Measurements from ENCODE around the gene NAV2.

DNA sequence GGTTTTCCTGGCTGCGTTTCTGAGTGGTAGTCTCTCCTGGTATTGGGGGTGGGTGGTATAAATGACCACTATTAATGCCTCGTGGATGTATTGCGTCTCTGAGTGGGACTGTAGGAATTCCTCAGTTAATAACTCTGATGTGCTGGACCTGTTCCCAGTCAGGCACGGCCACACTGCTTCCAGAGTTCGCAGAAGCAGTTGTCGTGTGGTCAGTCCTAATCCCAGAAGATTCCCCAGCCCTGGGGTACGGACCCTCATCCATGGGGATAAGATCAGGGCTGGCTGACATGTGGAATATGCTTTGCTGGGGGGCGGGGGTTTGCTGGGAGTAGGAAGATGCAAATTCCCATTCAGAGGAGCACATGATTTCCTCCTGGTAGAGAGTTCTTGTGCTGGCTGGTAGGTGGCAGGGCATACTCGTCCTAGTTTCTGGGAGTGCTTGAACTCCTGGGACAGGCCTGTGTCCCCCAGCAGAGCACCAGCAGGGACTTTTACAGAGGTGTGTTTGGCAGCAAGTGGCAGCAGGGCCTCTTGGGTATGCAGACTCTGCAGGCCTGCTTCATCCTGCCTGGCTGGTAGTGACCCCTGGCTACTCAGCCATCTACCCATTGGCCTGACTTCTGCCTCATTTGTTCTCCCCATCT lies 157.4 kb downstream of the NAV2 start:
- TF ChIP-seq, protein P1, sequence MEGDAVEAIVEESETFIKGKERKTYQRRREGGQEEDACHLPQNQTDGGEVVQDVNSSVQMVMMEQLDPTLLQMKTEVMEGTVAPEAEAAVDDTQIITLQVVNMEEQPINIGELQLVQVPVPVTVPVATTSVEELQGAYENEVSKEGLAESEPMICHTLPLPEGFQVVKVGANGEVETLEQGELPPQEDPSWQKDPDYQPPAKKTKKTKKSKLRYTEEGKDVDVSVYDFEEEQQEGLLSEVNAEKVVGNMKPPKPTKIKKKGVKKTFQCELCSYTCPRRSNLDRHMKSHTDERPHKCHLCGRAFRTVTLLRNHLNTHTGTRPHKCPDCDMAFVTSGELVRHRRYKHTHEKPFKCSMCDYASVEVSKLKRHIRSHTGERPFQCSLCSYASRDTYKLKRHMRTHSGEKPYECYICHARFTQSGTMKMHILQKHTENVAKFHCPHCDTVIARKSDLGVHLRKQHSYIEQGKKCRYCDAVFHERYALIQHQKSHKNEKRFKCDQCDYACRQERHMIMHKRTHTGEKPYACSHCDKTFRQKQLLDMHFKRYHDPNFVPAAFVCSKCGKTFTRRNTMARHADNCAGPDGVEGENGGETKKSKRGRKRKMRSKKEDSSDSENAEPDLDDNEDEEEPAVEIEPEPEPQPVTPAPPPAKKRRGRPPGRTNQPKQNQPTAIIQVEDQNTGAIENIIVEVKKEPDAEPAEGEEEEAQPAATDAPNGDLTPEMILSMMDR (IDR thresholded peaks at IDR 0.05), result no peak
- TF ChIP-seq POLR2A (IDR thresholded peaks at IDR 0.05) (no peak), EP300 (IDR thresholded peaks at IDR 0.05) (no peak)
